Measurements from ENCODE around the gene SGMS1.

- TF ChIP-seq CTCF (IDR thresholded peaks at IDR 0.05; ENCODE audit: low read depth, low read length, poor library complexity, severe bottlenecking) (no peak), EZH2phosphoT487 (IDR thresholded peaks at IDR 0.05; ENCODE audit: borderline replicate concordance, low read length) (no peak)
Measured at GRCh38 chr10:50452603-50453002, 171.2 kb downstream of the SGMS1 start.

Measured in DOHH2 (cell line).